Central memory CD8-positive, alpha-beta T cell (primary cell): ENCODE measurements around the gene CFAP46.
"Not testable (repeated sequence)": the region's sequence is repeated elsewhere in the genome, so short reads cannot be mapped to it uniquely, and the experiment has no call there.

Experiments used
- ATAC-seq: fragments of 150-1000 bp; cut with Tn5 transposase; replicated peaks from 2 replicates; pipeline ENCODE4 v1.10.0; 2022; ENCODE audit warnings: mild to moderate bottlenecking, moderate FRiP score, moderate number of reproducible peaks; ENCODE audit not compliant: poor library complexity, severe bottlenecking; ENCODE audit errors: extremely low read depth
- DNase-seq, 2 donors: peaks; one replicate each; pipeline ENCODE4 v3.0.0; 2021; ENCODE audit warnings: low spot score in 2 of 2
- H3K27ac Mint-ChIP-seq: one replicate; pipeline ENCODE4 v1.8.0; 2022; ENCODE audit warnings: low read depth, mild to moderate bottlenecking, moderate library complexity, mixed read lengths
- H3K27me3 Mint-ChIP-seq: one replicate; pipeline ENCODE4 v1.8.0; 2022; ENCODE audit warnings: mixed read lengths
- H3K36me3 Mint-ChIP-seq: one replicate; pipeline ENCODE4 v1.8.0; 2022; ENCODE audit warnings: mild to moderate bottlenecking, moderate library complexity, mixed read lengths; ENCODE audit not compliant: insufficient read depth
- H3K4me1 Mint-ChIP-seq: one replicate; pipeline ENCODE4 v1.8.0; 2022; ENCODE audit warnings: mixed read lengths
- H3K4me3 Mint-ChIP-seq: one replicate; pipeline ENCODE4 v1.8.0; 2022; ENCODE audit warnings: mild to moderate bottlenecking, moderate library complexity, mixed read lengths
- H3K9me3 Mint-ChIP-seq: one replicate; pipeline ENCODE4 v1.8.0; 2022; ENCODE audit warnings: mixed read lengths

CFAP46 gene

DNA sequence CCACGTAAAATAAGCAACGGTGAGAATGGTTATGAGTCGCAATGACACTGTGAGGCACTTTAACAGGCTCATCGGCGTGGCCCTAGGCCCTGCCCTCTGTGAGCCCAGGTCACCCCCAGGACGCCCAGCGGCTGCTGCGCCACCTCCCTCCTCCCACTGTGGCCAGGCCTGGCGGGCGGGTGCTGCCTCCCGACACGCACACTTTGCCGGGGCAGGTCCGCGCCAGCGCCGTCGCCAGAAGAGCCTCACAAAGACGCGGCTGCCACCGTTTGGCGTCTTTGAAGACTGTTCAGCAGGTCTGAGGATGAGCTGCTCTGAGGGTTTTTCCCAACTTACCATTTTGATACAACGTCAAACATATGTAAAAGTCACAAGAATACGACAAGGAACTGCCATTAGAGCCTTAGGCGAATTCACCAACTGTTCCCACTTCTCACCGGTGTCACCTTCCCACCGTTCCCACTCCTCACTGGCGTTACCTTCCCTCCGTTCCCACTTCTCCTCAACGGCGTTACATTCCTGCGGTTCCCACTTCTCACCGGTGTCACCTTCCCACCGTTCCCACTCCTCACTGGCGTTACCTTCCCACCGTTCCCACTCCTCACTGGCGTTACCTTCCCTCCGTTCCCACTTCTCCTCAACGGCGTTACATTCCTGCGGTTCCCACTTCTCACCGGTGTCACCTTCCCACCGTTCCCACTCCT lies 22.5 kb upstream of the CFAP46 start:
- not testable (repeated sequence) for H3K27ac Mint-ChIP-seq, H3K36me3 Mint-ChIP-seq, H3K9me3 Mint-ChIP-seq, ATAC-seq, H3K4me3 Mint-ChIP-seq, DNase-seq, H3K27me3 Mint-ChIP-seq
- peaks cover 19% of the 10 kb centered on the region for H3K4me1 Mint-ChIP-seq

DNA sequence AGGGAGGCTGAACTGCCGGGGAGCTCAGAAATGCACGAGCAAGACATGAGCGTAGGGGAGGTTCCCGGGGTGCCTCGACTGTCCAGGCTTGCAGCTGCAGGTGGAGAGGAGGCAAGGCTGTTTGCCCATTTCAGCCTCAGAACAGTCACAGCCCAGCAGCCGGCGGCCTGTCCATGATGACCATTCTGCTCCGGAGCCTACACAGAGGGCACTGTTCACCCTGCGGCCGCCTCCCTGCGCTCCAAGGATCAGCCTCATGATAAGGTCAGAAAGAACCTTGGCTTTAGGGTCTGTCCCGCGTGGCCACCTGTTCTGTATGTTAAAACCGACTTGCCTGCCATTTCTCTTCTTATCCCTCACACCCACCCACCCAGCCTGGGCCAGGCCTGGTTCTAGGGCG lies 21.9 kb upstream of the CFAP46 start:
- no peaks in the 10 kb centered on the region for H3K9me3 Mint-ChIP-seq
- H3K27me3 Mint-ChIP-seq, result peaks cover 10% of the 10 kb centered on the region
- H3K27ac Mint-ChIP-seq, result no peak overlapping the region
- peaks cover 19% of the 10 kb centered on the region for H3K4me1 Mint-ChIP-seq
- ATAC-seq, result no peak
- H3K36me3 Mint-ChIP-seq, result peaks cover 6% of the 10 kb centered on the region
- peak overlapping the region; percentile 92 for H3K4me3 Mint-ChIP-seq
- DNase-seq, result no peak

DNA sequence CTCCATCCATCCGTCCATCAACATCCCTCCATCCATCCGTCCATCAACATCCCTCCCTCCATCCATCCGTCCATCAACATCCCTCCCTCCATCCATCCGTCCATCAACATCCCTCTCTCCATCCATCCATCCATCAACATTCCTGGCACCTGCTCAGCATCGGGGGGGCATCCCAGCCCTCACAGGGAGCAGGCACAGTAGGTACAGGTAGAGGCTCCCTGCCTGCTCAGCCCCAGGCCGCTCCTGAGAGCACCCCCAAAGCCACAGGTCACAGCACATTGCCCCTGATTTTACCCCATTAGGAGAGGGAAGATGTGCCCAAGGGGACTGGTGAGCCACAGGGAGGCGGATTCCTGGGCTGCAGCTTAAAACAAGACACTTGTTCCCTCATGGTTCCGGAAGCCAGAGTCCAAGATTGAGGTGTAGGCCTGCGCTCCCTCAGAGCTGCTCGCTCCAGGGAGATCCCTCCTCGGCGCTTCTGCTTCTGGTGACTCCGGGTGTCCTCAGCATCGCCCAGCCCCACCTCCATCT lies 21.1 kb upstream of the CFAP46 start:
- H3K9me3 Mint-ChIP-seq, result no peaks in the 10 kb centered on the region
- ATAC-seq (no peak), DNase-seq (no peak)
- peak overlapping the region; percentile 92 for H3K4me3 Mint-ChIP-seq
- H3K36me3 Mint-ChIP-seq, result peaks cover 8% of the 10 kb centered on the region
- peaks cover 19% of the 10 kb centered on the region for H3K4me1 Mint-ChIP-seq
- peaks cover 10% of the 10 kb centered on the region for H3K27me3 Mint-ChIP-seq
- peak overlapping the region; percentile 96 for H3K27ac Mint-ChIP-seq

DNA sequence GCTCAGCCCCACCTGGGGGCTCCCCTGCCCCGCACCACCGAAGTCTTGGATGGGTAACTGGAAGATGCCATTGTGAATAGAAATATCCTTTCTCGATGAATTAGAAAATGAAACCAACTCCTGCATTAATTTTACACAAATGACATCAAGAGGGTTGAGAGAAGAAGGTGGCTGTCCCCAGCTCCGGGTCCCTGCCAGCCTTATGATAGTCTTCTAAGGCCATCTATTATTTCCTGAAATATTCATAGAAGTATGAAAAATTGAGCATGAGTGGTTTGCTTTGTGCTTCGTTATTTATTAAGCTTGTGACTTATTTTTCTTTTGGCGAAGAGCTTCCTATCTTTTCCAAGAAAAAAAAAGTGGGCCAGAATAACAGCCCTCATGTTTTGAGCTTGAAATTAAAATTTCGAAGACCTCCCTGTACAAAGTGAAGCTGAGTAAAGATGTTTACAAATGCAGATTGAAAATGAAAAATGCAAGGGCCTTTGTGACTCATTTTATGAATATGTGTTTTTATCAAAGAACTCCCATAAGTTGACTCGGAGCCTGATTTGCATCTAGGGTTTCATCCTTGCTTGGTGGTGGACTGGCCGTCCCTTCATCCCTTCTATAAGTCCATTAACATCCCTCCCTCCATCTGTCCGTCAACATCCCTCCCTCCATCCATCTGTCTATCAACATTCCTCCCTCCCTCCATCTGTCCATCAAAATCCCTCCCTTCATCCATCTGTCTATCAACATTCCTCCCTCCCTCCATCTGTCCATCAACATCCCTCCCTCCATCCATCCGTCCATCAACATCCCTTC lies 20.5 kb upstream of the CFAP46 start:
- Mint-ChIP-seq H3K9me3 (no peaks in the 10 kb centered on the region), H3K27me3 (peaks cover 10% of the 10 kb centered on the region), H3K36me3 (peaks cover 8% of the 10 kb centered on the region), H3K4me1 (peaks cover 19% of the 10 kb centered on the region), H3K27ac (peak overlapping the region; percentile 96), H3K4me3 (peak overlapping the region; percentile 92)
- DNase-seq, result no peak
- ATAC-seq, result peak; percentile 52

DNA sequence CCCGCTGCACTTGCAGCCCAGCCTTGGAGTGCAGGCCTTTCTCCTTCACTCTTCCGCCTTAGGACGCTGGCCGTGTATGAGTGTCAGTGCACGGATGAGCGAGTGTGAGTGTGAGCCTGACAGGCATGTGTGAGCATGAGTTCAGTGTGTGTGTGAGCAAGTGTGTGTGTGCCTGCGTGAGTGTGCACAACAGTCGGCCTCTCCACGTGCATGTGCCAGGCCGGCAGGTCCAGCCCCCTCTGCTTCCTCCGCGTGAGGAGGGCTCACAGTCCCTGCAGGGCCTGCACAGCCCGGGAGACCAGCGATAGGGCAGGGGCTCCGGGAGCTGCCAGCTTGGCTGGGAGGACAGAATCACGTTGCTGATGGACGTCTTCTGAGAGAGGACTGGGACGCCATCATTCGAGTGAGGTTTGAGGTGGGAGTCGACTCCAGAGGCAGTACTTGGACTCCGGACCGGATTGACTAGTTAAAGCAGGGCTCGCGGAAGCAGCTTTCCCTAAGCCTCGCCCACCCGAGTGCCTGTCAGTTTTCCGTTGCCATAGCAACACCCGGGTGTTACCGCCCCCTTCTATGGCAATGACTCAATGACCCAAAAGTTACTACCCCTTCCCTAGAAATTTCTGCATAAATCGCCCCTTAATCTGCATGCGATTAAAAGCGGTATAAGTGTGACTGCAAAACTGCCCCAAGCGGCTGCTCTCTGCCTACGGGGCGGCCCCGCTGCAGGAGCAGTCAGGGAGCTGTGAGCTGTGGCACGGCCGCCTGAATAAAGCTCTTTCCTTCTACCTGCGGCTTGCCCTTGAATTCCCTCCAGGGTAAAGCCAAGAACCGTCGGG lies 19.6 kb upstream of the CFAP46 start:
- Mint-ChIP-seq H3K4me3 (peak overlapping the region; percentile 92), H3K27ac (peak overlapping the region; percentile 96), H3K4me1 (peaks cover 19% of the 10 kb centered on the region), H3K9me3 (no peaks in the 10 kb centered on the region), H3K36me3 (peaks cover 8% of the 10 kb centered on the region), H3K27me3 (peaks cover 10% of the 10 kb centered on the region)
- DNase-seq (peak in 1 of 2 donors; percentile 47), ATAC-seq (peak; percentile 64)

DNA sequence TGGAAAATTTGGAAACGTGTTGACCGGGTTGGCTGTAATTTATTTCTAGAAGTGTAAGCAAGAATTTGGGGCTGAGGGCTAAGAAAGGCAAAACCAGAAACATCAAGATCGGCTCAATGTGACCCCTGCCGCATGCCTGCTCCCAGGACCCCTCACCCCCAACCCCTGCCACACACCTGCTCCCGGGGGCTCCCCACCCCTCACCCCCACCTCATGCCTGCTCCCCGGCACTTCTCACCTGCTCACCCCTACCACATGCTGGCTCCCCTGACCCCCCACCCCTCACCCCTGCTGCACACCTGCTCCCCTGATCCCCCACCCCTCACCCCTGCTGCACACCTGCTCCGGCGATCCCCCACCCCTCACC lies 19.0 kb upstream of the CFAP46 start:
- Mint-ChIP-seq H3K27ac (no peak overlapping the region), H3K4me1 (peaks cover 19% of the 10 kb centered on the region), H3K36me3 (peaks cover 8% of the 10 kb centered on the region), H3K27me3 (peaks cover 10% of the 10 kb centered on the region), H3K9me3 (no peaks in the 10 kb centered on the region), H3K4me3 (peak overlapping the region; percentile 92)
- DNase-seq (no peak), ATAC-seq (no peak)

DNA sequence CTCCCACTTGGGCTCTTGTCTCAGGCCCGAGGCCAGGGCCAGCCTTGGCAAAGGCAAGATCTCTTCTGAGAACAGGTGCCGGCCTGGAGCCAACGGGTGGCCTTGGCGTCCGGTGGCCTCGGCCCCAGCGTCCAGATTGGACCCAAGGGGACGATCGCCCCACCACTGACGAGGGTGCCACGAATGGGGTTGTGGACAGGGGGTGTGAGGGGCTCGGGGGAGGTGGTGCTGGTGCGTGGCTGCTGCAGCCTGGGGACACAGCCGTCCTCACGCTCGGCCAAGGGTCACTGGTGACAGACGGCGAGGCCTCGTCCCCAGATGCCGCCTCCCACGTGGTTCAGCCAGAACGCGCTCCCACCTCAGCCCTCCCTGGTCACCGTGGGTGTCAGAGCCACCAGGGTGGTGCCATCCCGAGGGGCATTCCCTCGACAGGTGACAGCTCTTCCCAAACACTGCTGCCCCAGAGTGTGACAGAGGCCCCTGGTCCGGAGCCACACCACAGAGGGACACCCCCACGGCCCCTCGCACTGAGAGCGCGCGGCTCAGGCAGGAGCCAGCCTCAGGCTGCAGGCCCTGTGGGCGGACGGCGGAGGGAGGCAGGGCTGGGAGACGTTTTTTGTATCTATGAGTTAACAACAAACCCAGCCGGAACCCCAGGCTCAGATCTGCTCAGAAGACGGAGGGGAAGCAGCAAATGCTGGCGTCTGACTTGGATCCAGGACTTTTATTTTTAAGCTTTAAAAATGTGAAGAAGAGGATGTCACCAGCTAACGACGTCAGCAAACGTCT lies 18.5 kb upstream of the CFAP46 start:
- H3K36me3 Mint-ChIP-seq, result peaks cover 9% of the 10 kb centered on the region
- H3K4me1 Mint-ChIP-seq, result peaks cover 19% of the 10 kb centered on the region
- DNase-seq, result no peak
- no peak overlapping the region for H3K27ac Mint-ChIP-seq
- ATAC-seq, result no peak
- H3K4me3 Mint-ChIP-seq, result peak overlapping the region; percentile 92
- no peaks in the 10 kb centered on the region for H3K9me3 Mint-ChIP-seq
- H3K27me3 Mint-ChIP-seq, result peaks cover 7% of the 10 kb centered on the region

DNA sequence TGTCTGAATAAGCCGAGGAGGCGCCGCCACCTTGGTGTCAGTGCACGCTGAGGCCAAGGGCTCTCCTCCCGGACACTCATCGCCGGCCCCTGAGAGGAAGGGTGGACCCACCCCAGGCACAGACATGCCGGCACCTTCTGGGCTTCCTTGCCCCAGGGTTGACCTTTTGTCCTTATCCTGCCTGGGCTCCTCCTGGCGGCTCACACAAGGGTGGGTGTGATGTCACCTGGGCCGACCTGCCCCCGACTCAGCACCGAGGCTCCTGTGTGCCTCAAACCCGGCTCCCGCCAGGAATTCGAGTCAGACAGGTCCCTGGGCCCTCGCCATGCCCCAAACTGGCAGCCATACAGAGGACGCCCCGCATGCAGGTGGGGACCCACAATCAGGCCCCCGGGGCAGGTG lies 17.7 kb upstream of the CFAP46 start:
- Mint-ChIP-seq H3K9me3 (no peaks in the 10 kb centered on the region), H3K27me3 (no peaks in the 10 kb centered on the region), H3K36me3 (peaks cover 9% of the 10 kb centered on the region), H3K27ac (no peak overlapping the region), H3K4me1 (peaks cover 19% of the 10 kb centered on the region), H3K4me3 (no peak overlapping the region)
- no peak for ATAC-seq
- no peak for DNase-seq

DNA sequence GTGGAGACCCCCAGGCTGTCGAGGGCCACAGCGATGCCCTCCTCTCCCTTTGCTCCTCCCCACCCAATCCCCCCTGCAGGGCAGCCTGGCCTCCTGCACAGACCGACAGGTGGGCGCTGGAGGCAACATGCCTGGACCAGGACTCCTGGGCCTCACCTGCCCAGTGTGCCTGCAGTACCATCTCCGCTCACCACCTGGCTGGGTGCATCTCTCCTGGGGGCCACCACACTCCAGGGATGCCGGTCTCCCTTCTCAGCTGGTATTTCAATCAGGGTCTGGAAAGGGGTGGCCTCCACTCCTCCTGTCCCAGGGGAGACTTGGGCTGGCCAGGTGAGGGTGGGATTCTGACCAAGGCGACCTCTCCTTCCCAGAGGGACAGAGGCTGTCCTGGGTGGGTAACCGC lies 17.2 kb upstream of the CFAP46 start:
- Mint-ChIP-seq H3K27ac (no peak overlapping the region), H3K9me3 (no peaks in the 10 kb centered on the region), H3K36me3 (peaks cover 9% of the 10 kb centered on the region), H3K4me1 (peaks cover 19% of the 10 kb centered on the region), H3K27me3 (no peaks in the 10 kb centered on the region), H3K4me3 (no peak overlapping the region)
- DNase-seq, result no peak
- ATAC-seq, result no peak

DNA sequence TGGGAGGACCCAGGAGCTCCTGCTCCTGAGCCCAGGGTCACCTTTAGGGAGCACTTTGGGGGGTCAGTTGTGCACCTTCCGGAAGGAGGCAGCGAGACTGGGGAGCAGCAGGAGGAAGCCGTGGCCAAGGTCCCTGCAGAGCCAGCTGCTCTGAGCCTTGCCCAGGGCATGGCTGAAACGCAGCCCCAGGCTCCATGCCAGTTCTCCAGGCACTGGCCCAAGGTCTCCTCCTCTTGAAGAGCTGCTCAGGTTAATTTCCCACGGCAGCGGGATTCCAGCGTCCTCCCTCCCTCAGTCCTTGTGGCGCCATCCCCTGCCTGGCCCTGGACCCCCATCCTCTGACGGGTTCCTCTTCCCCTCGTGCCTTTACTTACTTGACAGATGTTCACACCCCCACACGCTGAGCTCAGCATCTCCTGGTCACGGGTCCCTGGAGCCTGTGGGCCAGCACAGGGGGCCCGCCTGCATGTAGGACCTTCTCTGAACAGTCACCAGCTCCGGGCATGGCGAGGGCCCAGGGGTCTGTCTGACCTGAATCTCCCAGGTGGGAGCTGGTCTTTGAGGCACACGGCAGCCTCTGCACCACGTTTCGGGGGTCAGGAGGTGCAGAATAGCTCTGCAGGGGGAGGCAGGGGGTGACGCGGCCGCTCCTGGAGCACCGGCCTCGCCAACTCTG lies 16.7 kb upstream of the CFAP46 start:
- no peak for ATAC-seq
- H3K4me3 Mint-ChIP-seq, result no peak overlapping the region

DNA sequence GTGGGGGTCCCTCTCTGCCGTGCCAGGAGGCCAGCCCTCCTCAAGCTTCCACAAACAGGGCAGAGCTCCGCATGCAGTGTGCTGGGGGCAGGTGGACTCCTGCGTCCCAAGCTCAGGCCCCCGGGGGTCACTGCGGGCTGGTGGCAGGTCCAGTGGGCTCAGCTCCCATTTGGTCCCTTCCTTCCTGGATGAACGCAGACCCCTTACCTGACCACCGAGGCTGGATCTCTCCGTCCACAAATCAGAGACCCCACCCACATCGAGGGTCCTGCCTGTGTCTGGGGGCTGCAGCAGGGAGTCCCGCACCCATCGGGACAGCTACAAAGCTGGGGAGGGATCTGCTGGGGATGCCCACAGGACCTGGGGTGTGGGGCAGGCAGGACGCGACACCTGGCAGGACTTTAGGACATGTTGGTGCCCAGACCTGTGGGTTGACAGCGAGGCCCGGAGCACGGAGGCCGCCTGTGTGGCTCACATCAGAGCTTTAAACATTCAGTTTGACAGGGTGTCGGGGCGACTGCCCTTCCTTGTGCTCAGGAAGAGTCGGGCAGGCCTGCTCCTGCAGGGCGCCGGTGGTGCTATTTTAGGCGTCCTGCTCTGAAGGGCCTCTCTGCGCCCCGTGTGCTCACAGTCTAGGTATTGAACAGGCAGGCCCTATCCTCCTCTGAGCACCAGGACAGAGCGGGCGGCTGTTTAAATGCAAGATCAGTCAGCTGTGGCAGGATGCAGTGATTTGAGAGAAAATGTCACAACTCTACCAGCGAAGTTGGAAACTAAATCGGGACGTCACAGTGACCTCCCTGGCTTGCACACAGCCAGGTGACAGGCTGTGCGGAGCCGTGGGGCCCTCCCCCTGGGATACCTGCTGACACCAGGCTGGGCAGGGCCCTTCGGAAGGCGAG lies 15.9 kb upstream of the CFAP46 start:
- DNase-seq (no peak), ATAC-seq (no peak)
- H3K9me3 Mint-ChIP-seq, result no peaks in the 10 kb centered on the region
- H3K4me3 Mint-ChIP-seq, result no peak overlapping the region
- H3K36me3 Mint-ChIP-seq, result peaks cover 9% of the 10 kb centered on the region
- H3K4me1 Mint-ChIP-seq, result peaks cover 16% of the 10 kb centered on the region
- peaks cover 5% of the 10 kb centered on the region for H3K27me3 Mint-ChIP-seq
- no peak overlapping the region for H3K27ac Mint-ChIP-seq

More for the DNA sequence above, 16.7 kb upstream of the CFAP46 start:
- H3K9me3 Mint-ChIP-seq, result no peaks in the 10 kb centered on the region
- DNase-seq, result no peak
- no peak overlapping the region for H3K27ac Mint-ChIP-seq
- no peaks in the 10 kb centered on the region for H3K27me3 Mint-ChIP-seq
- peaks cover 9% of the 10 kb centered on the region for H3K36me3 Mint-ChIP-seq
- H3K4me1 Mint-ChIP-seq, result peaks cover 19% of the 10 kb centered on the region
